K562 (cell line): ENCODE data around the gene ITGA7. TPM values are rescaled to one million over a fixed set of nuclear protein-coding genes. Genes with fewer than 3 reads are reported as not detected.

Experiments used
- ATAC-seq: fragments of 200-7000 bp; cut with Tn5 transposase; 3 replicates; pipeline ENCODE4 v1.9.1; 2020; ENCODE audit warnings: moderate library complexity
- BruUV-seq: library from RNA; stranded (reverse); fragments of 400-500 nt; replicated peaks from 2 replicates; lab custom pipeline; 2021; lab: Mats Ljungman, UMichigan
- CTCF ChIA-PET: fragments of 300-600 bp; formaldehyde crosslinking; extraction: SDS; loops from one replicate; lab custom pipeline; 2021; ENCODE audit warnings: low intra/inter-chr PET ratio; lab: Yijun Ruan, JAX
- POLR2A ChIA-PET: fragments of 300-600, 350-650 bp; sonication (Branson Sonifier 250); formaldehyde crosslinking; extraction: SDS; loops from one replicate; lab custom pipeline; 2021; ENCODE audit warnings: antibody characterized with exemption, inconsistent platforms; lab: Yijun Ruan, JAX
- DNase-seq, 4 experiments: peaks; one replicate each; pipeline versions ENCODE4 v3.0.0 to v3.0.0-alpha.2; 2011 to 2018; ENCODE audit warnings: low spot score in 3 of 4, mixed read lengths in 3 of 4; ENCODE audit errors: extremely low read depth in 1 of 4
- FAIRE-seq: peaks from 2 replicates; lab custom pipeline; 2011; peaks lifted over from hg19 to GRCh38; lab: Jason Lieb, UNC
- H2AFZ ChIP-seq: 2 replicates; pipeline ENCODE4 v1.6.0; 2011; ENCODE audit warnings: low read depth, low read length, control low read depth, inconsistent platforms
- H3K27ac ChIP-seq: fragments of 200-600 bp; 3 replicates; pipeline ENCODE4 v1.8.0; 2011; ENCODE audit warnings: low read depth, mild to moderate bottlenecking, control low read depth, inconsistent platforms, low read length, moderate library complexity, mixed read lengths; ENCODE audit errors: extremely low read depth
- H3K27me3 ChIP-seq, 2 experiments: fragments of 300-600 bp in 1 of 2; 2 replicates in 1 of 2; 3 replicates in 1 of 2; pipeline versions ENCODE4 v1.6.0 to v1.8.0; 2011; ENCODE audit warnings: inconsistent platforms in 2 of 2, low read length in 2 of 2, mild to moderate bottlenecking in 1 of 2, mixed read lengths in 1 of 2, moderate library complexity in 1 of 2; ENCODE audit not compliant: control insufficient read depth in 2 of 2, insufficient read depth in 2 of 2
- H3K36me3 ChIP-seq: fragments of 300-600 bp; 3 replicates; pipeline ENCODE4 v1.8.0; 2011; ENCODE audit warnings: mild to moderate bottlenecking, low read length, inconsistent platforms; ENCODE audit not compliant: control insufficient read depth, insufficient read depth
- H3K4me1 ChIP-seq, 2 experiments: fragments of 200-600 bp in 1 of 2; replicated peaks in 1 of 2; 2 replicates in 1 of 2; 3 replicates in 1 of 2; pipeline versions ENCODE4 v1.5.1 to v1.8.0; 2011; ENCODE audit warnings: inconsistent platforms in 2 of 2, low read length in 2 of 2, mild to moderate bottlenecking in 1 of 2, mixed read lengths in 1 of 2, moderate library complexity in 1 of 2; ENCODE audit not compliant: control insufficient read depth in 2 of 2, insufficient read depth in 2 of 2
- H3K4me2 ChIP-seq: 2 replicates; pipeline ENCODE4 v1.6.1; 2011; ENCODE audit warnings: low read length, control low read depth, inconsistent platforms, mixed read lengths; ENCODE audit not compliant: insufficient read depth
- H3K4me3 ChIP-seq: fragments of 200-600 bp; sonication (generic), shearing (Covaris generic); 2 replicates; pipeline ENCODE4 v1.5.1; 2016; ENCODE audit warnings: control low read depth, inconsistent platforms
- H3K79me2 ChIP-seq: fragments of 200-600 bp; 3 replicates; pipeline ENCODE4 v1.8.0; 2011; ENCODE audit warnings: low read length, inconsistent platforms; ENCODE audit not compliant: control insufficient read depth, insufficient read depth
- H3K9ac ChIP-seq, 2 experiments: 2 replicates each; pipeline versions ENCODE4 v1.6.0 to v1.6.1; 2011; ENCODE audit warnings: low read depth in 2 of 2, low read length in 2 of 2, control low read depth in 1 of 2, inconsistent platforms in 1 of 2, mild to moderate bottlenecking in 1 of 2, mixed read lengths in 1 of 2; ENCODE audit not compliant: insufficient read depth in 1 of 2
- H3K9me1 ChIP-seq: one replicate; pipeline ENCODE4 v1.6.0; 2011; ENCODE audit warnings: inconsistent platforms, mild to moderate bottlenecking, low read length, moderate library complexity; ENCODE audit not compliant: control insufficient read depth, insufficient read depth
- H3K9me3 ChIP-seq: replicated peaks from 2 replicates; pipeline ENCODE4 v1.5.1; 2011; ENCODE audit warnings: low read depth, low read length, inconsistent platforms; ENCODE audit not compliant: control insufficient read depth, insufficient read depth
- H4K20me1 ChIP-seq: replicated peaks from 2 replicates; pipeline ENCODE4 v1.6.1; 2011; ENCODE audit warnings: low read length, inconsistent platforms, mixed read lengths; ENCODE audit not compliant: control insufficient read depth, insufficient read depth
- HBP1 ChIP-seq: fragments of 450-650 bp; formaldehyde crosslinking; IDR thresholded peaks from 2 replicates; pipeline ENCODE4 v1.4.0; 2022; ENCODE audit warnings: missing genetic modification characterization
- MGA ChIP-seq: fragments of 450-650 bp; IDR thresholded peaks from 2 replicates; pipeline ENCODE4 v1.6.1; 2016; ENCODE audit warnings: mild to moderate bottlenecking, moderate library complexity
- NBN ChIP-seq: fragments of 450-650 bp; IDR thresholded peaks from 2 replicates; pipeline ENCODE4 v1.6.1; 2016; ENCODE audit warnings: low read depth, mild to moderate bottlenecking
- TCF15 ChIP-seq: fragments of 250-450 bp; sonication (Bioruptor Pico); IDR thresholded peaks from 2 replicates; pipeline ENCODE4 v1.8.0; 2022; ENCODE audit warnings: moderate library complexity, mild to moderate bottlenecking, inconsistent platforms
- WGBS: fragments of 100-300 bp; shearing (Covaris generic); methylation state at CpG from one replicate; pipeline ENCODE4 v1.1.6; 2016; ENCODE audit warnings: low coverage, mixed read lengths; ENCODE audit not compliant: insufficient coverage; ENCODE audit errors: missing lambda C conversion rate; 5-methylcytosine and 5-hydroxymethylcytosine counted together
- in situ Hi-C: fragments of 300-500 bp; cut with MboI; formaldehyde crosslinking; loops from 4 replicates; pipeline ENCODE4 v1.15.0; 2018; ENCODE audit warnings: inconsistent platforms, mixed read lengths
- intact Hi-C: fragments of 100-400 bp; cut with micrococcal nuclease; formaldehyde crosslinking; loops from 2 replicates; pipeline ENCODE4 v1.14.2; 2022
- polyA plus RNA-seq, 8 experiments: library from polyadenylated mRNA; depleted of rRNA in 4 of 8; stranded (reverse) in 5 of 8; unstranded in 3 of 8; fragments of >200 nt; fragmentation: Nextera tagmentation in 2 of 8; fragmentation: Illumina TruSeq in 1 of 8; extraction: Ambion mirVana in 2 of 8; extraction: Trizol in 1 of 8; gene quantifications; 2 replicates each; pipeline versions ENCODE4 v1.2.1 to v1.2.3, GENCODE V29; 2011 to 2014; ENCODE audit warnings: inconsistent platforms in 1 of 8, missing spikeins in 1 of 8
- total RNA-seq, 7 experiments: library from RNA; depleted of rRNA in 6 of 7; stranded (reverse); fragments of >200 nt in 6 of 7; fragmentation: Illumina TruSeq in 2 of 7; extraction: Trizol in 2 of 7; gene quantifications; 2 replicates each; pipeline versions ENCODE4 v1.2.1 to v1.2.3, GENCODE V29; 2011 to 2021; ENCODE audit warnings: low replicate concordance in 1 of 7
- TF ChIP-seq, protein P1 (sequence below): sonication (generic); formaldehyde crosslinking; IDR thresholded peaks from 2 replicates; pipeline ENCODE4 v1.8.1; 2023; ENCODE audit warnings: mild to moderate bottlenecking, missing genetic modification reagents, moderate library complexity

The ITGA7 gene
- total and polyA plus RNA-seq, 9 of the 15 experiments (the other 6 are each of a cell fraction or from before 2014, with no cell fraction given), result 0.11 to 2.3 (median 0.56) TPM; not detected in 1

DNA sequence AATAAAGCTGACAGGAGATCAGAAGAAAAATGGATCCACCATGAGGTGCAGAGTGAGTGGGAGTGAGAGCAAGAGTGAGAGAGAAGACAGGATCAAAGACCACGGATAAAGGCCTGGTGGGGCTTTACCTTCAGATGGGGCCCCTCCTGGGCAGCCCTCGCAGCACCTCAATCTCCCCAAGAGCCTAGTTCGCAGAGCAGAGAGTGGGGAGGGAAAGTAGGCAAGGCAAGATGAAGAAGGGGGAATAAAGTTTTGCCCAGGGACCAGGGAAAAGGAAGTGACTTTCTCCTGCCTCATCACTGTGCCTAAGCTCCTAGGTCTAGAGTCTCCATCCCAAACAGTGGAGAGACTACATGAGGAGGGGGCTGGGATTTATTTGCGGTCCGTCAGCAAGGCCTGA lies 60.7 kb downstream of the ITGA7 start:
- H2AFZ ChIP-seq, result peak overlapping the region; percentile 97
- H4K20me1 ChIP-seq, result no peaks in the 10 kb centered on the region
- ATAC-seq (no peak), DNase-seq (no peak), FAIRE-seq (no peak)
- no peaks in the 10 kb centered on the region for H3K9me3 ChIP-seq
- no peaks in the 10 kb centered on the region for H3K27me3 ChIP-seq
- ChIA-PET CTCF (interaction anchor here (0.7 kb wide), 1 partner anchor 9 kb away, joined by 3 read pairs; no protein-coding TSS in a partner anchor), POLR2A (interaction anchor here (0.5 to 3.0 kb wide), 5 partner anchors 10 to 164 kb away, joined by 3 to 10 read pairs (median 3); no protein-coding TSS in a partner anchor)
- in situ Hi-C loops, result no loop called here
- no peaks in the 10 kb centered on the region for H3K36me3 ChIP-seq
- TF ChIP-seq TCF15 (CRISPR knock-in tag), result no peak
- TF ChIP-seq HBP1, result no peak
- TF ChIP-seq NBN, result no peak
- TF ChIP-seq MGA, result no peak
- TF ChIP-seq, protein P1, sequence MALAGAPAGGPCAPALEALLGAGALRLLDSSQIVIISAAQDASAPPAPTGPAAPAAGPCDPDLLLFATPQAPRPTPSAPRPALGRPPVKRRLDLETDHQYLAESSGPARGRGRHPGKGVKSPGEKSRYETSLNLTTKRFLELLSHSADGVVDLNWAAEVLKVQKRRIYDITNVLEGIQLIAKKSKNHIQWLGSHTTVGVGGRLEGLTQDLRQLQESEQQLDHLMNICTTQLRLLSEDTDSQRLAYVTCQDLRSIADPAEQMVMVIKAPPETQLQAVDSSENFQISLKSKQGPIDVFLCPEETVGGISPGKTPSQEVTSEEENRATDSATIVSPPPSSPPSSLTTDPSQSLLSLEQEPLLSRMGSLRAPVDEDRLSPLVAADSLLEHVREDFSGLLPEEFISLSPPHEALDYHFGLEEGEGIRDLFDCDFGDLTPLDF (CRISPR knock-in tag), result no peak
- H3K79me2 ChIP-seq, result no peaks in the 10 kb centered on the region
- 76% methylated on average over 5 of the region's 5 CpGs for WGBS
- peak overlapping the region; percentile 46 to 92; a peak in 1 of 4 replicates for H3K9ac ChIP-seq
- H3K27ac ChIP-seq, result no peak overlapping the region; the same call in 2 of the 3 replicates
- intact Hi-C loops, result no loop called here
- no peaks in the 10 kb centered on the region for H3K9me1 ChIP-seq
- H3K4me2 ChIP-seq, result no peak overlapping the region
- BruUV-seq, result no TSS peak
- peaks cover 9% of the 10 kb centered on the region in 2 experiments; a peak in 3 of 5 replicates for H3K4me1 ChIP-seq
- no peak overlapping the region for H3K4me3 ChIP-seq
